ENCODE results near the gene DLGAP5.

DNA sequence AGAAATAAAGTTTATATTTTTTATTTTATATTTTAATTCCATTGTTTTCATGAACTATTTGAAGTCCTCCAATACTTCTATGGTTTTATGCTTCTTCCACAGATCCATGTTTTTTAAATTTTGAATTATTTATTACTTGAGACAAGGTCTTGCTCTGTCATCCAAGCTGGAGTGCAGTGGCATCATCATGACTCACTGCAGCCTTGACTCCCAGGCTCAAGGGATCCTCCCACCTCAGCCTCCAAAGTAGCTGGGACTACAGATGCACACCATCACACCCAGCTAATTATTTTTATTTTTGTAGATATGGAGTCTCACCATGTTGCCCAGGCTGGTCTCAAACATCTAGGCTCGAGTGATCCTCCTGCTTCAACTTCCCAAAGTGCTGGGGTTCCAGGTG lies 28.8 kb upstream of the DLGAP5 start:
- no peak for TF ChIP-seq CTCF (IDR thresholded peaks at IDR 0.05)
- TF ChIP-seq POLR2AphosphoS5 (IDR thresholded peaks at IDR 0.05), result no peak
- TF ChIP-seq POLR2A (IDR thresholded peaks at IDR 0.05), result no peak
